WTC11 (cell line): Measurements from ENCODE around the gene NUTM2B.
"Not testable (repeated sequence)": the region's sequence is repeated elsewhere in the genome, so short reads cannot be mapped to it uniquely, and the experiment has no call there.

Experiments used
- AR ChIP-seq: fragments of 250-450 bp; sonication (Bioruptor Pico); IDR thresholded peaks from 2 replicates; pipeline ENCODE4 v1.9.0; 2021; ENCODE audit warnings: mild to moderate bottlenecking
- ATF2 ChIP-seq: sonication (generic); formaldehyde crosslinking; IDR thresholded peaks from 2 replicates; pipeline ENCODE4 v1.8.1; 2022; ENCODE audit warnings: low read depth, missing genetic modification reagents, borderline replicate concordance
- CBFB ChIP-seq: sonication (generic); formaldehyde crosslinking; IDR thresholded peaks from 2 replicates; pipeline ENCODE4 v1.8.1; 2022; ENCODE audit warnings: mild to moderate bottlenecking, low read depth, missing genetic modification reagents
- CTCF ChIP-seq: fragments of 200-600 bp; IDR thresholded peaks from 2 replicates; pipeline ENCODE4 v1.8.0; 2022; ENCODE audit warnings: antibody characterized with exemption
- HMGXB4 ChIP-seq: sonication (generic); formaldehyde crosslinking; IDR thresholded peaks from 2 replicates; pipeline ENCODE4 v1.8.1; 2023; ENCODE audit warnings: mild to moderate bottlenecking, moderate library complexity, missing genetic modification reagents
- PRRX2 ChIP-seq: fragments of 250-450 bp; sonication (Bioruptor Pico); IDR thresholded peaks from 2 replicates; pipeline ENCODE4 v1.8.0; 2021; ENCODE audit warnings: mild to moderate bottlenecking
- RELA ChIP-seq: sonication (generic); formaldehyde crosslinking; IDR thresholded peaks from 2 replicates; pipeline ENCODE4 v1.8.1; 2022; ENCODE audit warnings: missing genetic modification reagents, mild to moderate bottlenecking, borderline replicate concordance
- SP1 ChIP-seq: sonication (generic); formaldehyde crosslinking; conservative IDR thresholded peaks from 2 replicates; pipeline ENCODE4 v1.8.1; 2022; ENCODE audit warnings: missing genetic modification reagents
- TEAD4 ChIP-seq: sonication (generic); formaldehyde crosslinking; IDR thresholded peaks from 2 replicates; pipeline ENCODE4 v1.8.0; 2022; ENCODE audit warnings: mild to moderate bottlenecking, missing genetic modification reagents
- TP53 ChIP-seq: sonication (generic); formaldehyde crosslinking; IDR thresholded peaks from 2 replicates; pipeline ENCODE4 v1.8.1; 2023; ENCODE audit warnings: mild to moderate bottlenecking, missing genetic modification reagents
- ZNF138 ChIP-seq: sonication (generic); formaldehyde crosslinking; conservative IDR thresholded peaks from 2 replicates; pipeline ENCODE4 v1.8.1; 2022; ENCODE audit warnings: mild to moderate bottlenecking, moderate library complexity, missing genetic modification reagents
- TF ChIP-seq, protein P1 (sequence below): fragments of 250-450 bp; sonication (Bioruptor Pico); IDR thresholded peaks from 2 replicates; pipeline ENCODE4 v1.9.0; 2021; ENCODE audit warnings: mild to moderate bottlenecking

GRCh38 chr10:79674878-79675277 lies 28.1 kb upstream of the NUTM2B start:
- TF ChIP-seq TP53 (CRISPR knock-in tag); SP1; RELA (CRISPR knock-in tag); ZNF138 (CRISPR knock-in tag); HMGXB4 (CRISPR knock-in tag); CTCF; CBFB; AR (CRISPR knock-in tag); ATF2 (CRISPR knock-in tag); TEAD4; PRRX2 (CRISPR knock-in tag): not testable (repeated sequence)
- TF ChIP-seq, protein P1, sequence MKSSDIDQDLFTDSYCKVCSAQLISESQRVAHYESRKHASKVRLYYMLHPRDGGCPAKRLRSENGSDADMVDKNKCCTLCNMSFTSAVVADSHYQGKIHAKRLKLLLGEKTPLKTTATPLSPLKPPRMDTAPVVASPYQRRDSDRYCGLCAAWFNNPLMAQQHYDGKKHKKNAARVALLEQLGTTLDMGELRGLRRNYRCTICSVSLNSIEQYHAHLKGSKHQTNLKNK (CRISPR knock-in tag): not testable (repeated sequence)
